Measurements from ENCODE around the gene KCNJ3. TPM values are rescaled to one million over a fixed set of nuclear protein-coding genes. Genes with fewer than 3 reads are reported as not detected.
"Not testable (repeated sequence)": the region's sequence is repeated elsewhere in the genome, so short reads cannot be mapped to it uniquely, and the experiment has no call there.

The KCNJ3 gene
- total and polyA plus RNA-seq, 3 donors from 2014 or later = 0.30 to 1.7 (median 0.71) TPM

GRCh38 chr2:154850532-154850931 lies 152.0 kb downstream of the KCNJ3 start:
- no peak overlapping the region for H3K4me3 ChIP-seq
- intact Hi-C loops (cut with DNase I; ENCODE audit: low total_unique reads) = no loop called here
- no peaks in the 10 kb centered on the region for H3K36me3 ChIP-seq (ENCODE audit: low read depth, missing control alignments)
- no peak overlapping the region for H3K27ac ChIP-seq
- no peaks in the 10 kb centered on the region for H3K9me3 ChIP-seq
- DNase-seq = no peak
- TF ChIP-seq POLR2A (IDR thresholded peaks at IDR 0.05) = no peak
- TF ChIP-seq CTCF (IDR thresholded peaks at IDR 0.05) = no peak
- H3K27me3 ChIP-seq = no peaks in the 10 kb centered on the region
- no peaks in the 10 kb centered on the region for H3K4me1 ChIP-seq

GRCh38 chr2:154855138-154855537 lies 156.6 kb downstream of the KCNJ3 start:
- no peak overlapping the region for H3K4me3 ChIP-seq
- intact Hi-C loops (cut with DNase I; ENCODE audit: low total_unique reads) = no loop called here
- no peaks in the 10 kb centered on the region for H3K9me3 ChIP-seq
- H3K27ac ChIP-seq = no peak overlapping the region
- 83 to 84% methylated on average over 6 of the region's 6 CpGs for WGBS, 2 donors
- no peaks in the 10 kb centered on the region for H3K36me3 ChIP-seq (ENCODE audit: low read depth, missing control alignments)
- H3K4me1 ChIP-seq = no peaks in the 10 kb centered on the region
- H3K27me3 ChIP-seq = no peaks in the 10 kb centered on the region
- no peak for TF ChIP-seq CTCF (IDR thresholded peaks at IDR 0.05)
- no peak for TF ChIP-seq POLR2A (IDR thresholded peaks at IDR 0.05)
- DNase-seq = no peak

- DNase-seq; intact Hi-C loops (cut with DNase I; ENCODE audit: low total_unique reads); H3K36me3 ChIP-seq (ENCODE audit: low read depth, missing control alignments); H3K4me3 ChIP-seq; H3K4me1 ChIP-seq; H3K27me3 ChIP-seq; H3K27ac ChIP-seq; H3K9me3 ChIP-seq: not testable (repeated sequence)
- WGBS, 2 donors = 93% methylated on average over 4 of the region's 4 CpGs
These were observed 168.7 kb downstream of the KCNJ3 start for GRCh38 chr2:154867151-154867550.

GRCh38 chr2:154875999-154876398 lies 177.5 kb downstream of the KCNJ3 start:
- H3K4me3 ChIP-seq = no peak overlapping the region
- intact Hi-C loops (cut with DNase I; ENCODE audit: low total_unique reads) = no loop called here
- no peaks in the 10 kb centered on the region for H3K4me1 ChIP-seq
- H3K9me3 ChIP-seq = no peaks in the 10 kb centered on the region
- TF ChIP-seq CTCF (IDR thresholded peaks at IDR 0.05) = no peak
- no peak for TF ChIP-seq POLR2A (IDR thresholded peaks at IDR 0.05)
- no peaks in the 10 kb centered on the region for H3K36me3 ChIP-seq (ENCODE audit: low read depth, missing control alignments)
- H3K27me3 ChIP-seq = no peaks in the 10 kb centered on the region
- 94 to 99% methylated on average over 2 of the region's 2 CpGs for WGBS, 2 donors
- DNase-seq = no peak
- no peak overlapping the region for H3K27ac ChIP-seq

- intact Hi-C loops (cut with DNase I; ENCODE audit: low total_unique reads) = no loop called here
- TF ChIP-seq CTCF (IDR thresholded peaks at IDR 0.05) (no peak), POLR2A (IDR thresholded peaks at IDR 0.05) (no peak)
- Histone ChIP-seq H3K27ac (no peak overlapping the region), H3K27me3 (no peaks in the 10 kb centered on the region), H3K36me3 (ENCODE audit: low read depth, missing control alignments) (no peaks in the 10 kb centered on the region), H3K9me3 (no peaks in the 10 kb centered on the region), H3K4me3 (no peak overlapping the region), H3K4me1 (no peaks in the 10 kb centered on the region)
- 84 to 86% methylated on average over 3 of the region's 3 CpGs for WGBS, 2 donors
- no peak for DNase-seq
These were observed 184.2 kb downstream of the KCNJ3 start for GRCh38 chr2:154882725-154883124.
